HEK293 (cell line): ENCODE results near the gene TLE5.
A peak's percentile ranks its signal among the peaks of the same experiment; 100 is the strongest.

Source experiments
- CTCF ChIA-PET: fragments of 350-600 bp; formaldehyde crosslinking; extraction: SDS; loops from one replicate; lab custom pipeline; 2021; ENCODE audit warnings: antibody characterized with exemption; lab: Yijun Ruan, JAX
- POLR2A ChIA-PET: fragments of 300-600 bp; formaldehyde crosslinking; extraction: SDS; loops from one replicate; lab custom pipeline; 2020; ENCODE audit warnings: antibody characterized with exemption, inconsistent platforms; lab: Yijun Ruan, JAX
- H3K27ac ChIP-seq: fragments of 200-500 bp; sonication (Bioruptor generic); 2 replicates; pipeline ENCODE4 v1.5.1; 2014; ENCODE audit warnings: low read depth, low read length, control low read depth, inconsistent platforms; ENCODE audit errors: extremely low read depth
- H3K36me3 ChIP-seq, 2 experiments: fragments of 200-500 bp in 1 of 2; sonication (Bioruptor generic) in 1 of 2; 1 replicate in 1 of 2; 2 replicates in 1 of 2; pipeline ENCODE4 v1.5.1; 2014 to 2017; ENCODE audit warnings: inconsistent platforms in 2 of 2, low read length in 2 of 2; ENCODE audit not compliant: control insufficient read depth in 2 of 2, insufficient read depth in 1 of 2
- H3K4me1 ChIP-seq: fragments of 200-500 bp; sonication (Bioruptor generic); 2 replicates; pipeline ENCODE4 v1.5.1; 2014; ENCODE audit warnings: mild to moderate bottlenecking, low read length, inconsistent platforms; ENCODE audit not compliant: control insufficient read depth, insufficient read depth
- H3K4me3 ChIP-seq: 2 replicates; pipeline ENCODE4 v1.5.1; 2011; ENCODE audit warnings: low read depth, mild to moderate bottlenecking, control low read depth, low read length, moderate library complexity
- H3K9me3 ChIP-seq: fragments of 200-500 bp; sonication (Bioruptor generic); 2 replicates; pipeline ENCODE4 v1.5.1; 2014; ENCODE audit warnings: low read depth, low read length, inconsistent platforms; ENCODE audit not compliant: control insufficient read depth, insufficient read depth
- GLI2 ChIP-seq: fragments of 450-650 bp; formaldehyde crosslinking; IDR thresholded peaks from 2 replicates; pipeline ENCODE4; 2017; ENCODE audit warnings: missing biosample characterization, missing genetic modification characterization, low read depth, borderline replicate concordance
- IKZF3 ChIP-seq: fragments of 450-650 bp; IDR thresholded peaks from 2 replicates; pipeline ENCODE4 v1.5.0; 2018; ENCODE audit warnings: missing biosample characterization, mild to moderate bottlenecking, missing genetic modification characterization, moderate library complexity
- YY2 ChIP-seq: fragments of 450-650 bp; formaldehyde crosslinking; IDR thresholded peaks from 2 replicates; pipeline ENCODE4 v1.5.1; 2016; ENCODE audit warnings: missing biosample characterization, missing genetic modification characterization
- ZBTB11 ChIP-seq: fragments of 450-650 bp; formaldehyde crosslinking; conservative IDR thresholded peaks from 2 replicates; pipeline ENCODE4 v1.5.1; 2016; ENCODE audit warnings: low read depth, missing biosample characterization, missing genetic modification characterization
- ZFP37 ChIP-seq: fragments of 450-650 bp; formaldehyde crosslinking; IDR thresholded peaks from 2 replicates; pipeline ENCODE4 v1.5.1; 2016; ENCODE audit warnings: missing biosample characterization, missing genetic modification characterization
- ZNF10 ChIP-seq: fragments of 450-650 bp; formaldehyde crosslinking; IDR thresholded peaks from 2 replicates; pipeline ENCODE4 v1.5.1; 2017; ENCODE audit warnings: missing biosample characterization, missing genetic modification characterization
- ZNF121 ChIP-seq: fragments of 450-650 bp; formaldehyde crosslinking; IDR thresholded peaks from 2 replicates; pipeline ENCODE4 v1.5.1; 2016; ENCODE audit warnings: missing biosample characterization, missing genetic modification characterization
- ZNF214 ChIP-seq: fragments of 450-650 bp; formaldehyde crosslinking; IDR thresholded peaks from 2 replicates; pipeline ENCODE4 v1.5.1; 2017; ENCODE audit warnings: missing biosample characterization, mild to moderate bottlenecking, missing genetic modification characterization, borderline replicate concordance
- ZNF398 ChIP-seq: fragments of 450-650 bp; formaldehyde crosslinking; IDR thresholded peaks from 2 replicates; pipeline ENCODE4 v1.5.1; 2017; ENCODE audit warnings: missing biosample characterization, missing genetic modification characterization
- ZNF660 ChIP-seq: fragments of 450-650 bp; IDR thresholded peaks from 2 replicates; pipeline ENCODE4 v1.5.1; 2018; ENCODE audit warnings: missing biosample characterization, mild to moderate bottlenecking, missing genetic modification characterization
- ZNF677 ChIP-seq: fragments of 450-650 bp; IDR thresholded peaks from 2 replicates; pipeline ENCODE4 v1.5.0; 2018; ENCODE audit warnings: missing biosample characterization, mild to moderate bottlenecking, missing genetic modification characterization, moderate library complexity
- ZNF704 ChIP-seq: fragments of 450-650 bp; formaldehyde crosslinking; IDR thresholded peaks from 2 replicates; pipeline ENCODE4 v1.5.1; 2016; ENCODE audit warnings: missing biosample characterization, missing genetic modification characterization

Gene TLE5

GRCh38 chr19:3045885-3046697 lies 16.2 kb downstream of the TLE5 start (continued):
- peak; percentile 40 for TF ChIP-seq ZBTB11
- TF ChIP-seq ZNF677 (tag by site-specific recombination) = no peak

- H3K4me3 ChIP-seq = no peak overlapping the region
- H3K27ac ChIP-seq = no peak overlapping the region
- H3K4me1 ChIP-seq = peaks cover 13% of the 10 kb centered on the region
- TF ChIP-seq GLI2 (tag by site-specific recombination) = no peak
- no peak for TF ChIP-seq ZNF660
- no peak for TF ChIP-seq ZNF10 (tag by site-specific recombination)
- TF ChIP-seq YY2 (tag by site-specific recombination) = no peak
- TF ChIP-seq ZFP37 (tag by site-specific recombination) = no peak
- TF ChIP-seq ZNF704 (tag by site-specific recombination) = no peak
- no peak for TF ChIP-seq ZNF214 (tag by site-specific recombination)
- TF ChIP-seq, all 188 proteins: peak for 0
- CTCF ChIA-PET = interaction anchor here (0.9 kb wide), 1 partner anchor 8 kb away, joined by 3 read pairs; no protein-coding TSS in a partner anchor
- Histone ChIP-seq H3K36me3 (no peaks in the 10 kb centered on the region), H3K9me3 (no peaks in the 10 kb centered on the region)
- POLR2A ChIA-PET = interaction anchor here (0.5 to 3.4 kb wide), 2 partner anchors 10 to 87 kb away, joined by 3 to 37 read pairs; no protein-coding TSS in a partner anchor
Observed at GRCh38 chr19:3045191-3045590, 17.1 kb downstream of the TLE5 start.

- ChIA-PET POLR2A (interaction anchor here (0.7 kb wide), 1 partner anchor 19 kb away, joined by 4 read pairs; no protein-coding TSS in a partner anchor), CTCF (interaction anchor here (1.0 kb wide), 1 partner anchor 66 kb away, joined by 3 read pairs; no protein-coding TSS in a partner anchor)
- H3K27ac ChIP-seq = no peak overlapping the region
- no peaks in the 10 kb centered on the region for H3K36me3 ChIP-seq
- peak; percentile 91 for TF ChIP-seq ZNF121 (tag by site-specific recombination)
- no peak for TF ChIP-seq ZNF398 (tag by site-specific recombination)
- no peak for TF ChIP-seq IKZF3
- peaks cover 13% of the 10 kb centered on the region for H3K4me1 ChIP-seq
- H3K9me3 ChIP-seq = no peaks in the 10 kb centered on the region
- H3K4me3 ChIP-seq = no peak overlapping the region
Observed at GRCh38 chr19:3042621-3043267, 19.6 kb downstream of the TLE5 start.
